Esophagus squamous epithelium (tissue), 5 donors: ENCODE data around the gene SKA2. TPM values are rescaled to one million over a fixed set of nuclear protein-coding genes. Genes with fewer than 3 reads are reported as not detected.

Experiments
- DNase-seq: peaks from one replicate; lab custom pipeline; 2025; lab: John Stamatoyannopoulos, UW
- H3K27ac ChIP-seq, 4 donors: fragments of 200-600 bp; sonication (generic); one replicate each; pipeline ENCODE4 v1.5.1; 2016 to 2019; ENCODE audit warnings: mild to moderate bottlenecking in 1 of 4
- H3K27me3 ChIP-seq, 4 donors: fragments of 200-600 bp; sonication (generic); 1 replicate in 3 of 4; 2 replicates in 1 of 4; pipeline versions ENCODE4 v1.5.1 to v1.6.0; 2017 to 2021; ENCODE audit warnings: antibody characterized with exemption in 1 of 4
- H3K36me3 ChIP-seq, 3 donors: fragments of 200-600 bp; sonication (generic); one replicate each; pipeline ENCODE4 v1.5.1; 2016 to 2019
- H3K4me1 ChIP-seq, 3 donors: fragments of 200-600 bp; sonication (generic); one replicate each; pipeline ENCODE4 v1.5.1; 2017 to 2019
- H3K4me3 ChIP-seq, 4 donors: fragments of 200-600 bp; sonication (generic); 1 replicate in 3 of 4; 2 replicates in 1 of 4; pipeline ENCODE4 v1.5.1; 2016 to 2019; ENCODE audit warnings: mild to moderate bottlenecking in 2 of 4, moderate library complexity in 1 of 4
- H3K9me3 ChIP-seq, 3 donors: fragments of 200-600 bp; sonication (generic); one replicate each; pipeline ENCODE4 v1.5.1; 2016 to 2019
- CTCF ChIP-seq, 6 experiments: fragments of 450-650 bp in 4 of 6; fragments of 200-600 bp in 2 of 6; sonication (generic) in 2 of 6; IDR thresholded peaks; one replicate each; pipeline ENCODE4 v1.5.1; 2016 to 2019; ENCODE audit warnings: antibody characterized with exemption in 6 of 6, mild to moderate bottlenecking in 4 of 6, moderate library complexity in 4 of 6
- POLR2A ChIP-seq, 4 donors: fragments of 450-650 bp; IDR thresholded peaks; one replicate each; pipeline ENCODE4 v1.6.1; 2017; ENCODE audit warnings: antibody characterized with exemption in 4 of 4, mild to moderate bottlenecking in 4 of 4, moderate library complexity in 3 of 4
- WGBS, 2 donors: methylation state at CpG; one replicate each; pipeline ENCODE4 v1.1.5; 2018; 5-methylcytosine and 5-hydroxymethylcytosine counted together
- intact Hi-C: fragments of 100-400 bp; cut with DNase I; formaldehyde crosslinking; loops from one replicate; pipeline ENCODE4 v1.15.0; 2022
- total RNA-seq, 4 donors: library from RNA; depleted of rRNA; stranded (reverse); fragments of >200 nt; gene quantifications; one replicate each; pipeline ENCODE4 v1.1.0, GENCODE V29; 2016
- donor health status: DM: yes; HTN: yes; CAD: no.

The SKA2 gene
- 10 to 100 TPM; 12.5 to 57.2 (median 37.6) TPM for total RNA-seq

- intact Hi-C loops: loop anchor here (10.0 kb wide), 1 partner anchor 50 kb away; the partner anchor contains the start of gene TRIM37
Observed at GRCh38 chr17:59154721-59155438, at the start of gene SKA2. Gene SKA2 (minus strand): TSS chr17:59155186. CDS start chr17:59155163, 23 bp downstream.

GRCh38 chr17:59202320-59202719, 47.3 kb upstream of the SKA2 start:
- Histone ChIP-seq H3K4me3 (no peak overlapping the region), H3K27me3 (no peaks in the 10 kb centered on the region), H3K27ac (no peak overlapping the region), H3K9me3 (no peaks in the 10 kb centered on the region), H3K4me1 (no peaks in the 10 kb centered on the region), H3K36me3 (no peaks in the 10 kb centered on the region)
- intact Hi-C loops: no loop called here
- no peak for TF ChIP-seq POLR2A (IDR thresholded peaks at IDR 0.05)
- TF ChIP-seq CTCF (IDR thresholded peaks at IDR 0.05): no peak
- no peak for DNase-seq
- WGBS, 2 donors: 75 to 92% methylated on average over 1 of the region's 1 CpG

More at GRCh38 chr17:59154721-59155438, at the start of gene SKA2:
- Histone ChIP-seq H3K27ac (peak within 1 kb of the TSS; percentile 84 to 94 (median 94)), H3K4me3 (peak within 1 kb of the TSS; percentile 69 to 88 (median 76)), H3K36me3 (no peaks in the 10 kb centered on the region), H3K27me3 (no peaks in the 10 kb centered on the region), H3K4me1 (peaks cover 4 to 76% (median 15%) of the 10 kb centered on the region in 3 donors), H3K9me3 (no peaks in the 10 kb centered on the region)
- TF ChIP-seq POLR2A (IDR thresholded peaks at IDR 0.05) (peak in 1 of 4 donors; percentile 42), CTCF (IDR thresholded peaks at IDR 0.05) (no peak)
- DNase-seq: peak; percentile 98
- 0 to 1% methylated on average over 11 to 29 of the region's 39 CpGs for WGBS, 2 donors

GRCh38 chr17:59199398-59199797, 44.4 kb upstream of the SKA2 start:
- TF ChIP-seq POLR2A (IDR thresholded peaks at IDR 0.05): no peak
- no peak for TF ChIP-seq CTCF (IDR thresholded peaks at IDR 0.05)
- 91 to 93% methylated on average over 4 of the region's 4 CpGs for WGBS, 2 donors
- Histone ChIP-seq H3K4me3 (no peak overlapping the region), H3K9me3 (no peaks in the 10 kb centered on the region), H3K27ac (no peak overlapping the region), H3K36me3 (no peaks in the 10 kb centered on the region), H3K4me1 (no peaks in the 10 kb centered on the region), H3K27me3 (no peaks in the 10 kb centered on the region)
- intact Hi-C loops: no loop called here
- no peak for DNase-seq

GRCh38 chr17:59193336-59193862, 38.4 kb upstream of the SKA2 start:
- intact Hi-C loops: no loop called here
- no peaks in the 10 kb centered on the region for H3K9me3 ChIP-seq
- TF ChIP-seq POLR2A (IDR thresholded peaks at IDR 0.05) (no peak), CTCF (IDR thresholded peaks at IDR 0.05) (no peak)
- H3K4me3 ChIP-seq: no peak overlapping the region
- 95 to 98% methylated on average over 3 of the region's 3 CpGs for whole genome bisulfite sequencing, 2 donors
- H3K4me1 ChIP-seq: no peaks in the 10 kb centered on the region
- H3K27ac ChIP-seq: no peak overlapping the region
- peaks cover 0 to 16% (median 0%) of the 10 kb centered on the region in 3 donors for H3K36me3 ChIP-seq
- DNase-seq: no peak
- no peaks in the 10 kb centered on the region for H3K27me3 ChIP-seq

- Histone ChIP-seq H3K27me3 (no peaks in the 10 kb centered on the region), H3K4me1 (no peaks in the 10 kb centered on the region), H3K4me3 (no peak overlapping the region), H3K27ac (peak overlapping the region in 1 of 4 donors; percentile 17), H3K9me3 (no peaks in the 10 kb centered on the region), H3K36me3 (peaks cover 0 to 16% (median 0%) of the 10 kb centered on the region in 3 donors)
- DNase-seq: no peak
- intact Hi-C loops: no loop called here
- TF ChIP-seq CTCF (IDR thresholded peaks at IDR 0.05) (no peak), POLR2A (IDR thresholded peaks at IDR 0.05) (no peak)
- WGBS, 2 donors: 75 to 83% methylated on average over 1 to 2 of the region's 2 CpGs
Observed at GRCh38 chr17:59190806-59191205, 35.8 kb upstream of the SKA2 start.
